Measurements from ENCODE around the gene ATL3.
"Not testable (repeated sequence)": the region's sequence is repeated elsewhere in the genome, so short reads cannot be mapped to it uniquely, and the experiment has no call there.

Gene ATL3

DNA sequence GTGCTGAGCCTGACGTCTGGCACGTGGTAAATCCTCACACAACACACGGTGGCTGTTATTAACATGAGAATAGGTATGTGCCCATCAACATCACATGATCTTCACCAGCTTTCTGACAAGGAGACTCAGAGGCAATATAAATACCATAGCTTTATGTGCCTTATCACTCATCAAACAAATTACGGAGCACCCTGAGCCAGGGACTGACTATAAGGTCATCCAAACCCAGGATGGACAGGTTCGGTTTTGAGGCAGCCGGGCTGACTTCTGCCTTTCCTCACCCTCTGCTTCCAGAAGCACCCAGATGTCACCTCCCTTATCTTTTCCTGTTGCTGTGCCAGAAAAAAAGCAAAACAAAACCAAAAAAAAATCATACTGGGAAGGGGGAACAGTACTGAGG, 51.2 kb downstream of the ATL3 start:
- no peak for DNase-seq (ENCODE audit: low spot score)

DNA sequence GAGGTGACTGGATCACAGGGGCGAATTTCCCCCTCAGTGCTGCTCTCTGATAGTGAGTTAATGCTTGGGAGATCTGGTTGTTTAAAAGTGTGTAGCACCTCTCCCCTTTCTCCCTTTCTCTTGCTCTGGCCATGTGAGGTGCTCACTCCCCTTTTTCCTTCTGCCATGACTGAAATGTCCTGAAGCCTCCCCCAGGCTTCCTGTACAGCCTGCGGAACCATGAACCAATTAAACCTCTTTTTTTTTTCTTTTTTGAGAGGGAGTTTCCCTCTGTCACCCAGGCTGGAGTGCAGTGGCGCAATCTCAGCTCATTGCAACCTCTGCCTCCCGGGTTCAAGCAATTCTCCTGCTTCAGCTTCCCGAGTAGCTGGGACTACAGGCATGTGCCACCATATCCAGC, 53.5 kb downstream of the ATL3 start:
- DNase-seq (ENCODE audit: low spot score), result not testable (repeated sequence)

DNA sequence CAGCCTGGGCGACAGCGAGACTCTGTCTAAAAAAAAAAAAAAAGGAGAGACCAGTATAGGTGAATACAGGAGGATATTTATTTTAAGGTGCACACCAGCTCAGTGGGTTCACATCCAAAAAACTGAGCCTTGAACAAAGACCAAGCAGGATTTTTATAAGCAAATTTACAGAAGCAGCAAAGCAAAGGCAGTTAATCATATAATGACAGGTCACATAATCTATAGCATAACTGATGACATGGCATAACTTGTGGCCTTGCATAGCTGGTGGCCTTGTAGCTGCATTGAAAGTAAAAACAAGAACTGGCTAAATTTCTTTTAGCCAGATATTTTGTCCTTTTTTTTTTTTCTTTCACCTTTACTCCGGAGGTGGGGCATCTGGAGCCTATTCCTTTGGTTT, 54.2 kb downstream of the ATL3 start:
- no peak for DNase-seq (ENCODE audit: low spot score)

DNA sequence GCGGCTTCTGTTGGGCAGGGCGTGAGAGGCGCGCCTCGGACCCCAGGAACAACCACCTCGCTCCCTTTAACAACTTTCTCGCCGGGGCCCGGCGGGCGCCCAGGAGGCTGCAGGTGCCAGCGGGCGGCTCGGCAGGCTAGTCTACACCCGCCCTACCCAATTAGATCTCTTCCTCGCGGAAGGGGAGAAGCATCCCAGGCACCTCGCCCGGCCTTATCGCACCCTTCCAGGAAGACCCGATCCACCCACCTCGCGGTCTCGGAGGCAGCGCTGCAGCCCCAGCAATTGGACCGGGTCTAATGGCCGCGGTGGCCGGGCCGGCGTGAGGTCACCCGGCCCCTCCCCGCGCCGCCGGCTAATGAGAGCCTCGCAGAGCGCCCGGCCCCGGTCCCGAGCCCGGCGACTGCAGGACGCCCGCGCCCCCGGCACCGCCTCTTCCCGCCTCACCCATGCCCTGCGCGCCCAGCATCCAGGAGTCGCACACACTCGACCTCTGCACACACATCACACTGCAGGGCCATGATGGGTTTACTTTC, 57.0 kb downstream of the ATL3 start, which contains the start of gene PLAAT3:
Gene PLAAT3 (minus strand): TSS at position 298 of the 536 bp plus-strand sequence. CDS start 419 bp downstream, outside the sequence.
- peak; percentile 68 for DNase-seq (ENCODE audit: low spot score)

DNA sequence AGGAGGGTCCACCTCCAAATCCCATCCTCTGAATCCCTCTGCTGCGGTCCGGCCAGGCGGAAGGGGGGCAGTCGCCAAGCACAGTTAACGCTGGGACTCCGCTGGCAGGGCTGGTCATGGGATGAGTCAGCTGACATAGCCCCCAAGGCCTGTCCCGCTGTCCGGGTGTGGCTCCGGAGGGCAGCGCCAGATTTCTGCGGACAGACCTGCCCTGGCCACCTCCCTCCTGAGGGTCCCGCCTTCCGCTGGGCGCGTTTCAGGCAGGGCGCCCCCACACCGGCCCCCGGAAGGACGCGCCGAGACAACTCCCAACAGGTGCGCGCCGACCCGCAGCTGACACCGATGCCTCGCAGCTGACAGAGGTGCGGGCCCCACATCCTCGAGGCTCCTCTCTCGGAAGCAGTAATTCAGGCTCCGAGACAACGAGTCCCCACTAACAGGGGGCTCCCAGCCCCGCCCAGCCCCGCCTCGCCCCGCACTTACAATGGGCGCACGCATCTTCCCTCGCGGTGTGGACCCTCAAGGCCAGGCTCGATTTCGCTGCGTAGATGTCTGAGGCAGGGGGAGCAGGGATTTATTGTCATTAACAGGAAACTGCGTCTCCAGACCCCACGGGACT, 57.5 kb downstream of the ATL3 start:
- peak; percentile 75 for DNase-seq (ENCODE audit: low spot score)

DNA sequence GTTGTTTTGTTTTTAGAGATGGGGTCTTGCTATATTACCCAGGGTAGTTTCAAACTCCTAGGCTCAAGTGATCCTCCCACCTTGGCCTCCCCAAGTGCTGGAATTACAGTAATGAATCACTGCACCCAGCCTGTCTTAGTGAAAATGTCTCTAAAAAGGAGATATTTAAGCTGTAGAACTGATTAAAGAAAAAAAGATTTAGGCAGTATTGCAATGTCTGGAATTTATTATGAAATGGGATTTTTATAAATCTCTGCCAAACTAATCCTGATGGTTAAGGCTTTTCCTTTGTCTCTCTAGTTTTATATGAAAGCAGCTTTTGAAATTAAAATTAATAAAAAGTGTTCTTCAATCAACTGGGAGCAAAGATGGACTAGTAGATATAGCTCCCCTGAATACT, 59.0 kb downstream of the ATL3 start:
- no peak for DNase-seq (ENCODE audit: low spot score)

DNA sequence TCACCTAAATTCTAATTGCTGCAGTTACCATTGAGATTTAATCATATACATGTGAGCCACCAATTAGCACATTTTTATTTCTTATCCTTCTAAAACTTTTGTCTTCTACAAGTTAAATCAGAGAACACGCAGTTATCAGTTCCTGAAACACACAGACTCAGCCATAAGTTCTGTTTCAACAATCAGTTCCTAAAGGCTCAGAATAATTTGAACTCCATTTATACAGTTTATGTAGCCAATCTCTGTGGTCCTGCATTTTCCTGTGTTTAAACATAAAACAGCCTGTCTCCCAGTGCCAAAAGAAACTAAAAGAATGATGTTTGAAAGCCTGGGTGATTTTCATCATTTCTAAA, 59.8 kb downstream of the ATL3 start:
- no peak for DNase-seq (ENCODE audit: low spot score)

DNA sequence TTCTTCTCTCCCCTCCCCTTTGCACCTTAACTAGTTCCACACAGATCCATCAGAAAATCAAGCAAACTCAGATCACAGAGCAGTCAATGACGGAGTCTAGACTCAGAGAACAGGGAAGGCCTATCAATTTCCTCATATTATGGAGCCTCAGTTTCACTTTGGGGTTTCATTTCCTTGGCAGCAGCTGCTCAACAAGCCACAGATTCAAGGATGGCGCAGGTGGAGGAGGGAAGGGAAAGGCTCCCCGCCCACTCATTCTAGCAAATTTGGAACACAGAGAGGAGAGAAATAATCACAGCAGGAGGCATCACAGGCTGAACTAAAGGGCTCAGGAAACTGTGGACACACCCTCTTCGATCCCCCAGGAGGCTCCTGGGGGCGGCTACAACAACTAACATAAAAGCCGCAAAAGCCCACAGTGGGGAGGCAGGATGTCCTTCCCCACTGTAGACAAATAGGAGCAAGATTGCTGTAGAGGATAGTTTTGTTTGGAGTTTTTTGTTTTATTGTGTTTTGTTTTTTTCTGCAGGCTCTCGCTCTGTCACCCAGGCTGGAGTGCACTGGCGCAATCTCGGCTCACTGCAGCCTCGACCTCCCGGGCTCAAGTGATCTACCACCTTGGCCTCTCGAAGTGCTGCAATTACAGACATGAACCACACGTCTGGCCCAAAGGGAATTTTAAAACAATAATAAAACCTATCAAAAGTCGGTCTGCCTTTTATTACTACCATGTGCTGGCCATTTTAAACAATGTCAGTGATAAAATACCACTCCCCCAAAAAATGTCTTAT, 60.4 kb downstream of the ATL3 start:
- no peak for DNase-seq (ENCODE audit: low spot score)

DNA sequence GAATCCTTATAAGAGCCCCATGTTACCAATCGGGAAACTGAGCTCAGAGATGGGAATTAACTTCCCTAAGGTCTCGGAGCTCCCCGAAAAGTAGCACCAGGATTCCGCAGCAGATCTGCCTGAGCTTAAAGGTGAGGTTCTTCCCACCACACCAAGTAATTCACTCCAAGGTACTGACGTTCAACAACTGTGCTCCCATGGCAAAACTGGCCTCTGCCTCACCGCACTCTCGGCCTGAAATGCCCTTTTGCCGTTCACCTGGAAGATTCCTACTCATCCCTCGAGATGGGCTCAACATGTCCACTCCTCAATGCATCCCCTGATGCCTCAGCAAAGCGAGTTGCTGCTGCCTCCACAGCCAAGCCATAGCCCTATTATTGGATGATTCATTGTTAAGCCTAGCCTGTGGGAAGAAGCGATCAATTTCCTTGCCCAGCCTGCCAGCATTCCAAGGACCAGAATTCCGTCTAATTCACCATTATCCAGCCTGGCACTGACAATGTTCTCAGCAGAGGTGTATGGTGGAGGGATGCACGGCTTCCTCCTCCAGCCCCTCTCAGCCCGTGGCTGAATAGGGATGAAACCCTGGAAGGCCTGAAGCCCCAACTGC, 61.1 kb downstream of the ATL3 start:
- no peak for DNase-seq (ENCODE audit: low spot score)

DNA sequence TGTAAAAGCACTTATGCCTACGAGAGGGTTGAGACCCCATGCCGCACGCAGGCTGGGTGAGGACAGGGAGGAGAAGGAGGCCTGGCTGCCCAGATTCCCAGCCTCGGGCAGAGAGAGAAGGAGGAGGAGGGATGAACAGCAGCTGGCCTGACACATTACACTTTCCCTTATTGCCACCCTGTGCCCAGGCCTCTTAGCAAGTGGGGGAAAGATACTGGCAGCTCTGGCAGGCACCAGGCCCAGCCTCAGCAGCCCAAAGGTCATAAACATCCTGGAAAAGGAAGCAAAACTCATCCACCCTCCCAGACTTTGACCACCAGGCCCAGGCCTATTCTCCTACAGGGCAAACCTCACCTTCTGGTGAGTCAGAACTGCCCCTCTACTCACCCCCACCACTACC, 61.6 kb downstream of the ATL3 start:
- no peak for DNase-seq (ENCODE audit: low spot score)

DNA sequence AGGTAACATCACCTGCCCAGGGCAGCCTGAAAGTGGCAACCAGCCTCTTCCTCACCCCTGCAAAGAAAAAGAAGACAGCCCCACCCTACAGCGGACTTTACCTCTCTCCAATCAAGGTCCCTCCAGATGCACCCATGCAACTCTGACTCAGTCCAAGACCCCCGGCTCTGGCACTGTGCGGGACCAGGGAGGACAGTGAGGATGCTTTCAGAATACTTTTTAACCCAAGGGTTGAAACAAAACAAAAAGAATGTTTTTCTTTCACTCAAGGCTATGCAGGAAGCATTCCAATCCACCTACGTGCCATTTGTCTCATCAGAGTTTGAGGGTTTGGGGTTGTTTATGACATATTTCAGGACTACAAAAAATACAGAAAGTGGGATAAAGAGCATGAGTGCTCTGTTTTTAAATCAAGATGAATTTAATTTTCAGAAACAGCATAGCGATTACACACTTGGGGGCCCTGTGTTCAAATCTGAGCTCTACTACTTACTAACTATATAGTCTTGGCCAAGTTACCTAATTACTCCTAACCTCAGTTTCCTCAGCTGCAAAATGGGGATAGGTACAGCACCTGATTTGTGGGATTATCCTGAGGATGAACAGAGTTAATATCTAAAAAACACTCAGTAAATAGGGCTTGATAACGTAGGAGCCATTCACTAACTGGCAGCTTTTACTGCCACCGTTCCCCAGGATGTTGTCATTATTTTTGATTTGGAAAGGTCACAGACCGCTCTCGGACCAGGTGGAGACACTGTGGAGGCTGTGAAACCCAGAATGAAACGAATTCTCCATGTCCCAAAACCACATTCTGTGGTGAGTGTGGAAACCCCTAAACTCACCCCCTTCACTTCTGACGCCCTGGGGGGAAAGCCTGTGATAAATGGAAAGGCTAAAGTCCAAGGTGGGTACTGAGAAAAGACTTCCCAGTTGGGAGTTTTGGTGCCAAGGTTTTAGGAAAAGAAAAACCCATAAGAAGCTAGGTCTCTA, 62.5 kb downstream of the ATL3 start:
- DNase-seq (ENCODE audit: low spot score), result no peak

DNA sequence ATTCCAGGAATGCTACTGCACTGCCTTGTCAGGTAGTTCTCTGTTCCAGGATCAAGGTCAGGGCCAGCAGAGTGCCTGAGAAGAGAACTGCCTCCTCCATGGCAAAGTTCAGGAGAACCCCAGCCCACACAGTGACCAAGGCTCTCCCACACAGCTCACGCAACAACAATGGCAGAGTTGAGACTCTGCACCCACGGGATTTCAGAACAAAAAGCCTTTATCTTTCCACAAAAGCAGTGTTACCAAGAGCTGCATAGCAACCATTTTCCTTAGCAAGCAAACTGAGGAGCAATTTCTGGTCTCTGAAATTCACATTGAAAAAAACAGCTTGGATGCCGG, 68.0 kb downstream of the ATL3 start:
- DNase-seq (ENCODE audit: low spot score), result no peak

DNA sequence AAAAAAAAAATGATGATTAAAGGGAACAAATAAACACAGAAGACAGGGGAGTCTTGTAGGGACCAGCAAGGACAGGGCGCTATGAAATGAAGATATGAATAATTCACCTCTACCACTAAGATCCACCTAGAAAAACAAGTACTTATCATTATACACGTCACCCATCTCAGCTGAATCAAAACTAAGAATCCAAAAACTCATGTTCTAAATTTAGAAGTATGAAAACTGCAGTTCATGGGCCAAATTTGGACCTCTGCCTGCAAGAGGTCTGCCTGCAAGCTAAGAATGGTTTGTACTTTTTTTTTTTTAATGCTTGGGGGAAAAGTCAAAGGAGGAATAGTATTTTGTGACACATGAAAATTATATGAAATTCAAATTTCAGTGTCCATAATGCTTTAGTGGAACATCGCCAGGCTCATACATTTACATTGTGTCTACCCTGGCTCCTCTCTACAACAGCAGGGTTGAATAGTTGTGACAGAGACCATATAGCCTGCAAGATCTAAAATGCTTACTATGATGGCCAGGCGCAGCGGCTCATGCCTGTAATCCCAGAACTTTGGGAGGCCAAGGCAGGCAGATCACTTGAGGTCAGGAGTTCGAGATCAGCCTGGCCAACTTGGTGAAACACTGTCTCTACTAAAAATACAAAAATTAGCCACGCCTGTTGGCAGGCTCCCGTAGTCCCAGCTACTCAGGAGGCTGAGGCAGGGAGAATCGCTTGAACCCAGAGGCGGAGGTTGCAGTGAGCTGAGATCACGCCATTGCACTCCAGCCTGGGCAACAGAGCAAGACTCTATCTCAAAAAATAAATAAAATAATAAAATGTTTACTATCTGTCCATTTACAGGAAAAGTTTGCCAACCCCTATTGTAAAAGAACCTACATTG, 68.6 kb downstream of the ATL3 start:
- not testable (repeated sequence) for DNase-seq (ENCODE audit: low spot score)

DNA sequence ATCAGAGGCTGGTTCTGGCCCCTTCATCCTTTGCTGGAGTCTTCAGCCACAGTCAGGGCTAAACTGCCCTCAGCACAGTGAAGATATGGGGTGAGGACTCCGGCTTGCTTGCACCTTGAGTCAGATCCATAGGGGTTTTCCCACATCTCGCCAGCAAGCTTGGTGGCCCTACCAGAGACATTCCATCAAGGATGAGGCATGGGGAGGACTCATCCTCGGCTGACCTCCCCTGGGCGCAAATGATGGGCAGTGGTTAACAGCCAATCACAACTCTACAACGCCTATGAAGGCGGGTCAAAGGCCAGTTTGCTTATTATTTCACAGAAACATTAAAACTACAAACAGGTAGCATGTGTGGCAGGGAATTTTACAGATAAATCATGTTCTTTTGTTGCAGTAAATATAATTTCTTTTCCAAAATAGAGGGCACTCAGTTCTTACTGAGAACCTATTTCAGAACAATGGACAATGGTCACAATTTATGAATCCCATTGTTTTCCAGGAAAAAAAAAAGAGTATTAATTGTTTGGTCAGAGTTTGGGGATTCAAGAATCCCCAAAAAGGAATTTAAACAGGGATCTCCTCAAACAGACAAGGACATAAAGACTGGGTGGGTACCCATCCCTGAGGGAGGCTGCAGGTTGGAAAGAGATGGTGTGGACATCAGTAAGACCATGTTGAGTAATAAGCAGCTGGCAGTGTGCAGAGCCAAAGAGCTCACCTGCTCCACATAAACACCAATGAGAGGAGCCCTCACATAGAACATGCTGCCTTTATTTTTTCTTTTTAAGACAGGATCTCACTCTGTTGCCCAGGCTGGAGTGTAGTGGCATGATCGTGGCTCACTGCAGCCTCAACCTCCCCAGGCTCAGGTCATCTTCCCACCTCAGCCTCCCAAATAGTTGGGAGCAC, 71.7 kb downstream of the ATL3 start:
- DNase-seq (ENCODE audit: low spot score), result no peak

DNA sequence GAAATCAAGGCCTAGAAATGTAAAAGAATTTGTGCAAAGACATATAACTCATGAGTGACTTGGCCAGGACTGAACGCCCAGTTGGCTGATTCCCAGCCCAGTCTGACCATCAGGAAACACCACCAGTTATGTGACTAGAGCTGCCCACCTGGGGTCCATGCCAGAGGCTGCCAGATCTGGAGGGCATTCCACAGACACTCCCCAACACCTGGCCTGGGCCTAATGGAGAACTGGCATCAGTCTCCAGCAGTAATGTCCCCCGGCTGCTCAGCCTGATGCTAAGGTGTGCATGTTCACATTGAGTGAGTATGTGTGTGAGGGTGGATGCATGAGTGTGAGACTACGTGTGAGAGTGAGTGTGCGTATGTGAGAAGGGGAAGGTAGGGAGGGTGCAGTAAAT, 72.6 kb downstream of the ATL3 start:
- no peak for DNase-seq (ENCODE audit: low spot score)

DNA sequence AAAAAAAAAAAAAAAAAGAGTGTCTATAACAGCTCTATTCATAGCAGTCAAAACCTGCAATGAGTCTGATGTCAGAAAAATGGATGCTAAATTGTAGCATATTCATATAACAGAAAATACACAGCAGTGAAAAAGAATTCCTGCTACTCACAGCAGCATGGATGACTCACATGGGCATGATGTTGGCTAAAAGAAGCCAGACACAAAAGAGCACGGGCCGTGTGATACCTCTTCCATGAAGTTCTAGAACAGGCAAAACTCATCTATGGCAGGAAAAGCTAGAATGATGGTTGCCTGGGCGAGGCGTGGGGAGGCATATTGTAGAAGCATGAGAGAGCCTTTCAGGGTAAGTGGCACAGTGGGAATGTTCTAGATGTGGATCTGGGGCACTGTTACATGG, 75.9 kb downstream of the ATL3 start:
- DNase-seq (ENCODE audit: low spot score), result no peak

DNA sequence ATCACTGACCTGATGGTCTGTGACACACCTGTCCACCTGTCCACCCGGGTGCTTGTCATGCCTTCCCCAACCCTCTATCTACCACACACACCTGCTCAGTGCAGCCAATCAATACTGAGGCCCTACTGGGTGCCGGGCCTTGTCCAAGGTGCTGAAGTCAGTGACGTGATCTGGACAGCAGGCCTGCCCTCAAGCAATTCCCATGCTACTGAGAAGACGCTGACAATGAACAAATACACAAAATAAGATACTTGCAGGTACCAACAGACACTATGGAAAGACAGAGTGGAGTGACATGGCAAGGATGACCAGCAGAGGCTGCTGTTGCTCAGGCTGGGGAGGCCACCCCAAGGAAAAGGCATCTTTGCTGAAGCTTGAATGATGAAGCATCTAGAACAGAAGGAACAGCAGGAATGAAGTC, 78.2 kb downstream of the ATL3 start:
- DNase-seq (ENCODE audit: low spot score), result no peak

DNA sequence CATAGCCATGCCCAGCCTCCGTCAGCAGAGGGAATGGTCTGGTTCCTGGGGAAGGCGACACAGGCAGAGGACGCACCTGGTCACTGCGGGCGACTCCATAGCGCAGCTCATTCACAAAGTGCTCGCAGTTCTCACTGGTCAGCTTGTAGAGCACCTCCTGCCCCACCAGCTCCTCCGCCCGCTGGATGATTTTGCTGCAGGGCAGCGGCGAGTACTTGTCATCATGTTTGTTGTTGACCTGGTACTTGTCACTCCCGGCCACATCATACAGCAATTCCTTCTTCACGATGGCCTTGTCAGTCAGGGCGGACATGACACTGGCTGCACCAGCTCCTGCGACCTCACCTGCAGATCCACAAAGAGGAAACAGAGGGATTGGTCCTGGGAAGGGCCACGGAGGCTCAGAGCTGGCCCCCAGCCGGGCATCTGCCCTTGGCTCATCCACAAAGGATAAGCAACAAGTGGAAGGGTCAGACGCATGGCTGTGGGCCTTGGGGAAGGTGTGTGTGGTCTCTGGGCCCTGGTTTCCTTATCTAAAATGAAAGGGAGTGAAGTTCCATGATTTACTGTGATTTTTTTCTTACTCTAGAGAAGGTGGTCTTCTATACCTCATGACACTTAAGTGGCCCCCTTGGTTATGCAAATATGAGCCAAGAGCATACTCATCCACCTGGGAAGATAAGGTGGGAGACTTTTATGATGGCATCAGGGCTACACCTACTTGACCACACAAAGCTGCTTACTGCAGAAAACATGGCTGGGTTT, 81.0 kb downstream of the ATL3 start:
- DNase-seq (ENCODE audit: low spot score), result no peak

DNA sequence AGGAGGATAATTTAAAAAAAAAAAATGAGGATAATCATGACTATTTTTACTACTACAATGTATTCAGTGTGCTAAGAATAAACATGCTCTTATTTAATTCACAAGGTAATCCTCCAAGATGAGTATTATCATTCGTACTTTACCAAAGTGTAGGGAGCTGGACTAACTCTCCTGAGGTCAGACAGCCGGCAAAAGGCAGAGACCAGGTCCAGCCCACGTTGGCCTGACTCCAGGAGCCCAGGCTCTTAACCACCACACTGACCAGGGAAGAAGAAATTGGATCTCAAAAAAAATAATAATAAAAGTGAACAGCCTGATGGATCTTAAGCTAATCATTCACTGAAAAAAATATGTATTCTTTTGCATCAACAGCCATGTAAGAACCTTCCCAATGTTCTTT, 82.2 kb downstream of the ATL3 start:
- DNase-seq (ENCODE audit: low spot score), result no peak
